ENCODE measurements around the gene OR5K1.

Gene OR5K1

GRCh38 chr3:98453827-98454226, 9.2 kb upstream of the OR5K1 start:
- no peak for TF ChIP-seq CTCF (IDR thresholded peaks at IDR 0.05)

DNA sequence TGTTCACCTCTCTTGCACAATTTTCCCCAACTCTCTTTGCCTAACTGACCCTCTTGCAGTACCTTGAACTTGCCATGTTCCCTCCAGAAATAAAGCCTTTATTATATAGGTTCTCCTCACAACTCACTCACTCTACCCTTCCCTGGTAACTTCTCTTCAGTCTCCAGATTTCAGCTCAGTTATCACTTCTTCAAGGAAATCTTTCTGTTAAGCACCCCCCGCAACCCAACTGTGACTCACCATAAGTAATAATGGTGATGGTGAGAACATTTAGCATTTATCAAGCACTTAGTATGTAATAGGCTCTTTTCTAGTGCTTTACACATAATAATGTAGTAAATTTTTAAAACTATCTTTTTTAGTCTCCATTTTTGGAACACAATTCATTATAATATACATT, 8.1 kb upstream of the OR5K1 start:
- TF ChIP-seq CTCF (IDR thresholded peaks at IDR 0.05): no peak

GRCh38 chr3:98457543-98457942, 5.5 kb upstream of the OR5K1 start:
- TF ChIP-seq CTCF (IDR thresholded peaks at IDR 0.05): no peak

DNA sequence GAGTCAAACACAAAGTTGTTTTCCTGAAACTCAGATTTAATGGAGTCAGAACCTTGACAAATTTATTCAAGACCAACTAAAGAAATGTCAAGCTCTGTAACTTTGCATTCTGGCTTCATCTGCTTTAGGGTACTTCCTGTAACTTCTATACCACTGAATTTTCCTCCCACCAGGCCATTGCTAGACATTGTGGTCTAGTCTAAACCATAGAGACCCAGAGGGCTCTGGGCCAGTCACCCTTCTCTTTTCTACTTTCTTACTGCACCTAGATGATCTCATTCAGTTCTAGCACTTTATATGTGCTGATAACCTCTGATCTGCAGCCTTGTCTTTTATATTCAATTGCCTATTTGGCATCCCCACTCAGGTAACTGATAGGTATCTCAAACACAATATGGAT, 2.8 kb upstream of the OR5K1 start:
- no peak for TF ChIP-seq CTCF (IDR thresholded peaks at IDR 0.05)

DNA sequence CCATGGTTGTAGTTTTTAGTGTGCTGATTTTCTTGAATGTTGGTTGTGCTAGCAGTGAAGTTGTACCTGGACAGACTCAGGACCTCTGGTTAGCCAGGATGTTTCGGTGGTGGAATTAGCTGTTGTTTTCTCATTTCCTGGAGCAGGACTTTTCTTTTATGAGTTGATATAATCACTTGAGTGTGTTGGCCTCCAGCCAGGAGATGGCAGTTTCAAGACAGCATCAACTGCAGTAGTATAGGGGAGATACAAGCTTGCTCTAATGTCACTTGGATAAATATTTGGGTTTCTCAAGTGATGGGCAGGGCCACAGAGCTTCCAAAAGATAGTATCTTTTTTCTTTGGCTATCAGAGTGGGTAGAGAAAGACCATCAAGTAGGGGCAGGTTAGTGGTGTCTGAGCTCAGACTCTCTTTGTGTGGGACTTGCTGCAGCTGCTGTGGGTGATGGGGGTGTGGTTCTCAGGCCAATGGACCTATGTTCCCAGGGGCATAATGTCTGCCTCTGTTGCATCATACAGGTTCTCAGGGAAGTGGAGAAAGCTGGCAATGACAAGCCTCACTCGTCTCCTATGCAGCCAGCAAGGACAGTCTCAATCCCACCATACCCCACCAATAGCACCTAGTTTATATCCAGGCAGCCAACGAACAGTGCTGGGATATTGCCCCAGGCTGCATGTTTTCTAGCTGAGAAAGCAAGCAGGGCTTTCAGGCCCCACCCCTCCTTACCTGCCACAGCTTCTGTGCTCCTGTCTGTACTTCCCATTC, 19.9 kb downstream of the OR5K1 start:
- no peak for TF ChIP-seq CTCF (IDR thresholded peaks at IDR 0.05)

GRCh38 chr3:98483626-98484025, 20.6 kb downstream of the OR5K1 start:
- no peak for TF ChIP-seq CTCF (IDR thresholded peaks at IDR 0.05)

DNA sequence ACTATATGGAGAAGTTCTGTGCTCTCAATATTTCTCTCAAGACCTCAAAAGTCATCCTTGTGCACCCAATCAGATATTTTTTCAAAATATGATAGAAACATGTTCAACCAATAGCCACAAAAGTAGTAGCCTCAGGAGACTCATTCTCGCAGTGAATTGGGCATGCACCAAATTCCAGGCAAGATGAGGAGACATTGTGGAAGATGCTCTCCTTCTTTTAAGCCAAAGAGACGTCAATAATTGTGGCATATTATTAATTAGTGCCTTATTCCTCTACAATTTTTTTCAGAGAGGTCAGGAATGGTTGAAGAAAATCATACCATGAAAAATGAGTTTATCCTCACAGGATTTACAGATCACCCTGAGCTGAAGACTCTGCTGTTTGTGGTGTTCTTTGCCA, 34.4 kb downstream of the OR5K1 start, which contains the start of gene OR5K2:
Gene OR5K2, plus strand, starts transcription at position 301 of the 400 bp plus-strand sequence. Its CDS starts 0 bp downstream, at position 301.
- TF ChIP-seq CTCF (IDR thresholded peaks at IDR 0.05): no peak

- no peak for TF ChIP-seq CTCF (IDR thresholded peaks at IDR 0.05)
These were observed 37.0 kb downstream of the OR5K1 start for GRCh38 chr3:98500019-98500418.
